ENCODE measurements around the gene CAMK2A.
"Not testable (repeated sequence)": the region's sequence is repeated elsewhere in the genome, so short reads cannot be mapped to it uniquely, and the experiment has no call there.

DNA sequence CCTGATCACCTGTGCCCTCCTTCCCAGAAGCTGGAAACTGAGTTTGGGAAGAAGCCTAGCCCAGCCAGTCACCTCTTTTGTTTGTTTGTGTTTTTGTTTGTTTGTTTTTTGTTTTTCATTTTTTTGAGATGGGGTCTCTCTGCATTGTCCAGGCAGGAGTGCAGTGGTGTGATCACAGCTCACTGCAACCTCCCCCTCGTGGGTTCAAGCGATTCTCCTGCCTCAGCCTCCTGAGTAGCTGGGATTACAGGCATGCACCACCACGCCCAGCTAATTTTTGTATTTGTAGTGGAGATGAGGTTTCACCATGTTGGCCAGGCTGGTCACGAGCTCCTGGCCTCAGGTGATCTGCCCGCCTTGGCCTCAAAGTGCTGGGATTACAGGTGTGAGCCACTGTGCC, 55.9 kb downstream of the CAMK2A start:
- TF ChIP-seq CTCF (IDR thresholded peaks at IDR 0.05; ENCODE audit: insufficient read depth, low read length, poor library complexity, severe bottlenecking); EZH2phosphoT487 (conservative IDR thresholded peaks at IDR 0.05; ENCODE audit: low read length): not testable (repeated sequence)
